MM.1S (cell line): ENCODE results near the gene ELAC2.

Source experiments
- DNase-seq: peaks from one replicate; pipeline ENCODE4 v3.0.0-alpha.2; 2015
- H2AFZ ChIP-seq: fragments of 300-600 bp; sonication (generic); 2 replicates; pipeline ENCODE4 v1.6.0; 2016; ENCODE audit warnings: antibody characterized with exemption, low read length
- H3F3A ChIP-seq: fragments of 300-600 bp; sonication (generic); 2 replicates; pipeline ENCODE4 v1.6.1; 2016; ENCODE audit warnings: mild to moderate bottlenecking, antibody characterized with exemption, low read length, moderate library complexity, mixed read lengths; ENCODE audit not compliant: insufficient read depth
- H3K27ac ChIP-seq: fragments of 300-600 bp; sonication (generic); 2 replicates; pipeline ENCODE4 v1.5.1; 2016; ENCODE audit warnings: mild to moderate bottlenecking, low read length
- H3K27me3 ChIP-seq: fragments of 300-600 bp; sonication (generic); replicated peaks from 2 replicates; pipeline ENCODE4 v1.6.0; 2016; ENCODE audit warnings: low read length; ENCODE audit not compliant: insufficient read depth
- H3K36me3 ChIP-seq: fragments of 300-600 bp; sonication (generic); replicated peaks from 2 replicates; pipeline ENCODE4 v1.6.1; 2016; ENCODE audit warnings: mild to moderate bottlenecking, low read length, mixed read lengths; ENCODE audit not compliant: insufficient read depth
- H3K4me1 ChIP-seq: fragments of 300-600 bp; sonication (generic); 2 replicates; pipeline ENCODE4 v1.6.1; 2016; ENCODE audit warnings: low read length, mixed read lengths
- H3K4me2 ChIP-seq: fragments of 300-600 bp; sonication (generic); 2 replicates; pipeline ENCODE4 v1.6.0; 2016; ENCODE audit warnings: low read depth, low read length
- H3K4me3 ChIP-seq: fragments of 300-600 bp; sonication (generic); 2 replicates; pipeline ENCODE4 v1.5.1; 2016; ENCODE audit warnings: low read length, mixed read lengths
- H3K79me2 ChIP-seq: fragments of 300-600 bp; sonication (generic); 2 replicates; pipeline ENCODE4 v1.6.1; 2016; ENCODE audit warnings: mixed run types, low read length, mixed read lengths
- H3K9ac ChIP-seq: fragments of 300-600 bp; sonication (generic); 2 replicates; pipeline ENCODE4 v1.6.1; 2016; ENCODE audit warnings: low read length, mixed read lengths
- H3K9me2 ChIP-seq: fragments of 300-600 bp; sonication (generic); replicated peaks from 2 replicates; pipeline ENCODE4 v1.6.1; 2016; ENCODE audit warnings: mild to moderate bottlenecking, low read length, mixed read lengths; ENCODE audit not compliant: insufficient read depth
- H3K9me3 ChIP-seq: fragments of 300-600 bp; sonication (generic); replicated peaks from 2 replicates; pipeline ENCODE4 v1.6.1; 2016; ENCODE audit warnings: mild to moderate bottlenecking, low read length, mixed read lengths; ENCODE audit not compliant: insufficient read depth
- H4K20me1 ChIP-seq: fragments of 300-600 bp; sonication (generic); 2 replicates; pipeline ENCODE4 v1.6.1; 2016; ENCODE audit warnings: mild to moderate bottlenecking, low read length, moderate library complexity, mixed read lengths; ENCODE audit not compliant: insufficient read depth
- CTCF ChIP-seq: fragments of 300-600 bp; sonication (generic); IDR thresholded peaks from 2 replicates; pipeline ENCODE4 v1.5.1; 2016; ENCODE audit warnings: antibody characterized with exemption, low read length, mixed read lengths
- EZH2 ChIP-seq: fragments of 300-600 bp; sonication (generic); optimal IDR thresholded peaks from 2 replicates; pipeline ENCODE3; 2017; ENCODE audit warnings: low read depth, mild to moderate bottlenecking, antibody characterized with exemption, low read length, mixed read lengths
- EZH2phosphoT487 ChIP-seq: fragments of 300-600 bp; sonication (generic); IDR thresholded peaks from 2 replicates; pipeline ENCODE4 v1.6.1; 2018; ENCODE audit warnings: antibody characterized with exemption, low read length

The ELAC2 gene

GRCh38 chr17:13024016-13024415, 6.2 kb upstream of the ELAC2 start:
- Histone ChIP-seq H3K4me2 (peak overlapping the region; percentile 91; the same call in 1 of the 2 replicates), H3K79me2 (no peaks in the 10 kb centered on the region), H3K9ac (no peak overlapping the region), H3K9me2 (no peaks in the 10 kb centered on the region), H3K4me3 (peak overlapping the region; percentile 61; the same call in 1 of the 2 replicates), H3K4me1 (no peaks in the 10 kb centered on the region), H3F3A (no peaks in the 10 kb centered on the region), H2AFZ (peak overlapping the region; percentile 94), H3K27ac (no peak overlapping the region), H4K20me1 (no peaks in the 10 kb centered on the region), H3K36me3 (no peaks in the 10 kb centered on the region), H3K27me3 (no peaks in the 10 kb centered on the region), H3K9me3 (no peaks in the 10 kb centered on the region)
- no peak for DNase-seq
- no peak for TF ChIP-seq CTCF
- no peak for TF ChIP-seq EZH2phosphoT487
- no peak for TF ChIP-seq EZH2

GRCh38 chr17:13016881-13017654, 759 bp downstream of the ELAC2 start:
- DNase-seq = no peak
- H3K27ac ChIP-seq = peak overlapping the region; percentile 84; the same call in 1 of the 2 replicates
- H3K36me3 ChIP-seq = peaks cover 12% of the 10 kb centered on the region

GRCh38 chr17:13014801-13015200, 3.0 kb downstream of the ELAC2 start:
- TF ChIP-seq CTCF = no peak
- TF ChIP-seq EZH2phosphoT487 = no peak
- TF ChIP-seq EZH2 = no peak

More at GRCh38 chr17:13016881-13017654, 759 bp downstream of the ELAC2 start:
- no peak for TF ChIP-seq CTCF
- no peak for TF ChIP-seq EZH2phosphoT487
- TF ChIP-seq EZH2 = no peak
- Histone ChIP-seq H3F3A (peaks cover 10% of the 10 kb centered on the region; the same call in 1 of the 2 replicates), H3K4me2 (peak overlapping the region; percentile 93), H3K4me1 (peaks cover 9% of the 10 kb centered on the region; the same call in 1 of the 2 replicates), H3K9me2 (no peaks in the 10 kb centered on the region), H2AFZ (peak overlapping the region; percentile 60), H3K9ac (peak overlapping the region; percentile 87), H3K9me3 (no peaks in the 10 kb centered on the region), H3K79me2 (peaks cover 34% of the 10 kb centered on the region), H3K27me3 (no peaks in the 10 kb centered on the region), H3K4me3 (peak overlapping the region; percentile 96), H4K20me1 (no peaks in the 10 kb centered on the region)

More at GRCh38 chr17:13014801-13015200, 3.0 kb downstream of the ELAC2 start:
- H4K20me1 ChIP-seq = no peaks in the 10 kb centered on the region
- H3K4me3 ChIP-seq = no peak overlapping the region
- peaks cover 10% of the 10 kb centered on the region; the same call in 1 of the 2 replicates for H3F3A ChIP-seq
- peaks cover 9% of the 10 kb centered on the region; the same call in 1 of the 2 replicates for H3K4me1 ChIP-seq
- H3K27ac ChIP-seq = no peak overlapping the region
- no peaks in the 10 kb centered on the region for H3K9me2 ChIP-seq
- H3K9me3 ChIP-seq = no peaks in the 10 kb centered on the region
- no peak for DNase-seq
- peaks cover 15% of the 10 kb centered on the region for H3K36me3 ChIP-seq
- no peak overlapping the region for H3K4me2 ChIP-seq
- no peak overlapping the region for H2AFZ ChIP-seq
- H3K79me2 ChIP-seq = peaks cover 39% of the 10 kb centered on the region
- H3K9ac ChIP-seq = no peak overlapping the region
- H3K27me3 ChIP-seq = no peaks in the 10 kb centered on the region
